CD4-positive, alpha-beta T cell treated with Interleukin-21 for 1 hour (primary cell): ENCODE results near the gene IFNW1.
A peak's percentile ranks its signal among the peaks of the same experiment; 100 is the strongest.
"Not testable (repeated sequence)": the region's sequence is repeated elsewhere in the genome, so short reads cannot be mapped to it uniquely, and the experiment has no call there.

Source experiments
- DNase-seq: peaks from one replicate; pipeline ENCODE4 v3.0.0-alpha.2; 2020

The IFNW1 gene

DNA sequence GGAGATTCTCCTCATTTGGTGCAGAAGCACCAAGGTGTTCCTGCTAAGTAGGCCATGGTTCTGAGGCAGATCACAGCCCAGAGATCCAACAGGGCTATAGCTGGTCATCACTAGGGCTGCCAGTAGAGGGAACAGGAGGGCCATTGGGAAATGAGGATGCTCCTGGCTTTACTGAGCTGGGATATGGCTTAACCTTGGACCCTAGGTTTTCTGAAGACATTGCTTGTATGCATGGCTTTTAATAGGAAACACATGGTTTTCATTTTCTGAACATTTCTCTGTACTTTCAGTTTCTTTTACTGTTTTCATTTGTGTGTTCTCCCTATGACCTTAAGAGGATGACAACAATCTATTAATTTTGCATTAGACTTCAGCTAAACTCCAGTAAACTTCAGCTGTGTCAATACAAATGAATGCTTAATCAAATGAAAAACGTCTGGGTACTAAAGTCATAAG lies at the start of gene IFNW1:
TSS of gene IFNW1 (minus strand) at position 406 of the 456 bp plus-strand sequence. CDS start at position 144, 262 bp downstream.
- DNase-seq = no peak

DNA sequence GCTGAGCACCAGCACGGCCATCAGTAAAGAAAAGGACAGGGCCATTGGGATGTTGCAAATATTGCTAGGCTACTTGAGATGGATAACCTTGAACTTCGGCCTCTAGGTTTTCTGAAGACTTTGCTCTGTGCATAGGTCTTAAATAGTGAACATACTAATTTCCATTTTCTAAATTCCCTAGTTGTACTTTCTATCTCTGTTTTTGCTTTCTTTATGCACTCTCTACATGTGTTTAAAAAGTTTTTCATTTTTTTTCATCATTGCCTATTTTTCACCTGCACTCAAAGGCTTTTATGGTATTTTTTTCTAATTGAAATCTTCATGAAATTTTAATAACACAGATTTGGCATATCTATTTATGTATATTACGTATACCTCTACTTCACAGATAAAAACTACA lies 45.9 kb upstream of the IFNW1 start, which contains the start of gene IFNA4:
TSS of gene IFNA4 (minus strand) at position 101 of the 400 bp plus-strand sequence. CDS start at position 45, 56 bp downstream.
- DNase-seq = not testable (repeated sequence)

DNA sequence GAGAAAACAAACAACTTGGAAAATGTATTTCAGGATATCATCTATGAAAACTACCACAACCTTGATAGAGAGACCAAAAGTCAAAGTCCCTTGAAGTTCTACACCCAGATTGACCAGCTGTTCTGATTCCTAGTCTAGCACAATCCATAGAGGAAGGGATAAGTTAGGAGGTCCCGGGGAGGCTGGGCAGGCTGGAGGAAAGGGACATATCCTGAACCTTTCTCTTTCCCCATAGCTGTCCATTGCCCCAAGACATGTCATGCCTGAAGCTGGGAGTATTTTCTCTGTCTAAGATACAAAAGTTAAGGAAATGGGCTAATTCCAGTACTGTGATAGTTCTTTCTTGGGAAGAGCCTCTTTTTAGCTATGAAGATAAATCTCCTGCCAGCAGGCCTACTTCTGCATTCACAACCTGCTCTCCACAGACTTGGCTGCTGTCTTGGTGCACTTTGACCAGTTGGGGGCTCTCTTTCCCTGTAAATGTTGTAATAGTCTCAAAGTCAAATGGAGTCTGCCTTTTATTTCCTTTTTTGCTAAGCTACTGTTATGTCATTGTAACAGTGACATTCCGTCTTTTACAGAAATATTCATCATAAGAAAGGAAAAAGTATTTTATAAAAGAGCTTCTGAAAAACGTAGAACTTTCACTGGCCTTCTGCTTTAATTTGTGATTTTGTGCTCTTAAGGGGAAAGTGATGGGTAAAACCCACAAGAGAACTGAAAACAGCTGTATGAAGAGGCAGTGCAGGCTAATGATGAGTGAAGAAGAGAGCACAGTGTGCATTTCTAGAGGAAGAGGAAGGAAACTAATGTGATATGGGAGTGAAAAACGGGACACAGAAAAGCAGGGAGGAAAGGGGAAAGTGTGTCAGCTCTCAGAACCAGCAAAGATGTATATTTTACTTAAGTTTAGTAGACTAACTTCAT lies 41.4 kb upstream of the IFNW1 start:
- peak; percentile 59 for DNase-seq

DNA sequence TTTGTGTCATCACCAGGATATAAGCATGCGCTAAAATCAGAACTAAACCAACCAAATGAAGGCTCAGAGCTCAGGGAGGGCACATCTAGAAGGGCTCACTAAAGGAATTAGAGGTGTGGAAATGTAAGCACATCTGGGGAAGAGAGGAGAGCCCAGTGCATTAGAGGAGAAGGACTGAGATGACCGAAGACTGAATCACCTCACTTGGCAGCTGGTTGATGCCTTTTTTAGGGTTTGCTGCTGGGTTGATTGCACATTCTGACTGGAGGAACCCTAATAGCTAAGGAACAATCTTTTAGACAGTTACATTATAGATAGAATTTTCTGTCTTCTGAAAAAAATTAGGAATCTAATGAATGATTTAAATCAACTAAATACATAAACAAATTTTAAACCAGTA lies 33.0 kb upstream of the IFNW1 start:
- no peak for DNase-seq

DNA sequence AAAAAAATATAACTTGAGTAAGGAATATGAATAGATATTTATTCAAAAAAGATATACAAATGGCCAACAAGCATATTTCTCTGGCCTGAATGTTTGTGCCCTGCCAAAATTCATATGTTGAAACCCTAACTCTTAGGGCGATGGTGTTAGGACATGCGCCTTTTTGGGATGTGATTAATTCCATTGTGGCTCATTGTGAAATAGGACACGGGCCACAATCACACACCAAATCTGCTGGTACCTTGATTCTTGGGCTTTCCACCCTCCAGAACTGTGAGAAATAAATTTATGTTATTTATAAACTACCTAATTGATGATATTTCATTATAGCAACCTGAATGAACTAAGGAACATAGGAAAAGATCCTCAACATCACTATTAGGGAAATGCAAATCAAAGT lies 30.5 kb upstream of the IFNW1 start:
- DNase-seq = no peak

DNA sequence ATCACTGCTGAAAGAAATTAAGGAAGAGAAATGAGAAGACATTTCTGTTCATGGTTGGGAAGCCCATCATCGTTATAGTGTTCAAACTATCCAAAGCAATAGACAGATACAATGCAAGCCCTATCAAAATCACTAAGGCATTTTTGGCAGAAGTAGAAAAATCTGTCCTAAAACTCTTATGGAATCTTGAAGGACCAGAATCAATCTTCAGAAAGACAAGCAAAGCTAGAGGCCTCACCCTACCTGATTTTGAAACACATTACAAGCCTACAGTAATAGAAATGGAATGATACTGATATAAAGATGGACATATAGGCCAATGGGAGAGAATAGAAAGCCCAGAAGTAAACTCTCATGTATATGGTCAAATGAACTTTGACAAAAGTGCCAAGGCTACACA lies 29.7 kb upstream of the IFNW1 start:
- DNase-seq = no peak

DNA sequence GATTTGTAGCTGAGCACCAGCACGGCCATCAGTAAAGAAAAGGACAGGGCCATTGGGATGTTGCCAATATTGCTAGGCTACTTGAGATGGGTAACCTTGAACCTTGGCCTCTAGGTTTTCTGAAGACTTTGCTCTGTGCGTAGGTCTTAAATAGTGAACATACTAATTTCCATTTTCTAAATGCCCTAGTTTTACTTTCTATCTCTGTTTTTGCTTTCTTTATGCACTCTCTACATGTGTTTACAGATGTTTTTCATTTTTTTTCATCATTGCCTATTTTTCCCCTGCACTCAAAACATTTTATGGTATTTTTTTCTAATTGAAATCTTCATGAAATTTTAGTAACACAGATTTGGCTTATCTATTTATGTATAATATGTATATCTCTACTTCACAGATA lies 24.9 kb upstream of the IFNW1 start, which contains the start of gene IFNA21:
TSS of gene IFNA21 (minus strand) at position 101 of the 400 bp plus-strand sequence. CDS start at position 53, 48 bp downstream.
- DNase-seq = not testable (repeated sequence)

DNA sequence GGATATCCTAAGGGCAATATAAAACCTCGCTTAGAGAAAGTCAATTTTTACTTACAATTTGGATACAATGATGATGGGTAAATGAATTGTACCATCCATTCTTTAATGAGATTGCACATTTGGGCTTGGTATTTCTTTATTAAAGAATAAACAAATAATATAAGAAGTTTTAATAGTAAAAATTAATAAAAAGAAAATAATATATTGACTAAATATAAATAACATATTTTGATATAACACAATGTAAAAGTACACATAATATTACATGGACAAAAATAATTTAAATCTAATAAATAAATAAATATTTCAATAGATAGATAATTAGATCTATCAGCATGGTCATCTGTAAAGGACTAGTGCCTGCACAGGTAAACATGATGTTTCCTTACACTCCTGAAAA lies 23.9 kb upstream of the IFNW1 start:
- DNase-seq = no peak

DNA sequence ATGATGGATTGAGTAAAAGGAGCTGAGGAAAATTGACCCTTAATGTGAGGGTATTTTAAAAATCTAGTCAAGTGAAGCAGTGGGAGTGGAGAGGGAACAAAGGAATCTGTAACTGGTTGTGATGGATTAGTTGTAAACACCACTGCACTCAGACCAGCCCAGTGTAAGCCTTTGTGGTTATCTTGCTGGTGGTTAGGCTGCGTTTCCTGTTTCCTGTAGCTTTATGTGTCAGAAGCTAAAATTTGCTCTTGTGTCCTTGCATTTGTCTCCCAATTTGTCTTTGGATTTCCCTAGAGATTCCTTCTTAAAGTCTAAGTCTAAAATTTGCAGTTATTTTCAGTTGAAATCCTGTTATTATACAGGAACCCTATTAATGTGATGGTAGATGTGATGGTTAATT lies 18.5 kb upstream of the IFNW1 start:
- peak; percentile 56 for DNase-seq

DNA sequence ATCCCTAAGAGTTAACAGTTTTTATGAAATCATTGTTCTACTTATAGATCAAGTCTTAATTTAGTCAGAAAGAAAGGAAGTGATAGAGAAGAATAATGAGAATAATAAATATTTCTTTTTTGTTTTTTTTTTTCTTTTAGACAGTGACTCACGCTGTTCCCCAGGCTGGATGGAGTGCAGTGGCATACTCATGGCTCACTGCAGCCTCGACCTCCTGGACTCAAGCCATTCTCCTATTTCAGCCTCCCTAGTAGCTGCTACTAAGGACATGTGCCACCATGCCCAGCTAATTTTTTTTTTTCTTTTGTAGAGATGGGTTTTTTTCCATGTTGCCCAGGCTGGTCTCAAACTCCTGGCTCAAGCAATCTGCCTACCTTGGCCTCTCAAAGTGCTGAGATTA lies 13.9 kb upstream of the IFNW1 start:
- DNase-seq = no peak

DNA sequence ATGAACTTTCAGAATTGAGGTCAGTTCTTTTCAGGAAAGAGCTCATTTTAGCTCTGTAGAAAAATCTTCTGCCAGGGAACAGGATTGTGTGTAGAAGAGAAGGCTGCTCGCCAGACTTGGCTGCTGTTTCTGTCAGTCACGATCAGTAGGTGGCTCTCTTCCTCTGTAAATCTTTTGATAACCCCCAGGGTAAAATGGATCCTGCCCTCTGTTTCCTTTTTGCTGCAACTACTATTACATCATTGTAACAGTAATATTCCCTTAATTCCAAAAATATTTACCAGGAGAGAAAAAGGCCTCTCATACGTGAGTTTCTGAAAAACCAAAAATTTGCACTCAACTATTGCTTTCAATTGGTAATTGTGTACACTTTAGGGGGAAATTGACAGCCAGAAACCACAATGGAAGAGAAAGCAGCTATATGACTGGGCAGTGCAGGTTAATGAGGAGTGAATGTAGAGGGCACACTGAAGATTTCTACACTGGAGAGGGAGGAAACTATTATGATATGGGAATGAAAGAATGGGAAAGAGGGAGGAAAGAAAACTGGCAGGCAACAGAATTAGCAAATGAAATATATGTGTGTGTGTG lies 12.5 kb upstream of the IFNW1 start:
- DNase-seq = peak; percentile 43

DNA sequence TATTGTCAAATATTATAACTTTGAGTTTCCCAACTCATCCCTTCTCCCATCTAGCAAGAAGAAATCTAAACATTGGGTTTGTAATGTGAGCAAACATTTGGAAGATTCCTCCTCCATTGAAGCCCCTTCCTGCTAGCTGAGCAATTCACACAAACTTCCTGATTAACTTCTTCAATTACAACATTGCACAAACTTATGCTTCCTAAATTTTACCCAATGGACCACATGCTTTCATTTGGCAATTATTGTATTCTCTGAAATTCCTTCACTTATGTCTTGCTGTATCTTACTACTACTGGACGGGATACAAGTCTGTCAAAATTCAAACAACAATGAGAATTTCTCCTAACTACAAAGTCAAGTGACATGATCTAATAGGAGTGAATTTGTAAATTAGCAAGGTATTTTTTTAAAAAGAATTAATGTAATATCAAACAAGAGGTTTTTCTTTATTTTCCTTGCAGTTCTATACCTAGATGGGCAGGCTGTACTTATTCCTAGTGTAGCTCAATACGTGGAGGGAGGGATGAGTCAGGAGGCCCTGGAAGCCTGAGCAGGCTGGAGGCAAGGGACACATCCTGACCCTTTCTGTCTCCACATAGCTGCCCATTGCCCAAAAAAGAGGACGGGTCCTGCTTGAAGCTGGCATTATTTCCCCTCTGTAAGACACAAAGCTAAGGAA lies 11.8 kb upstream of the IFNW1 start:
- no peak for DNase-seq

DNA sequence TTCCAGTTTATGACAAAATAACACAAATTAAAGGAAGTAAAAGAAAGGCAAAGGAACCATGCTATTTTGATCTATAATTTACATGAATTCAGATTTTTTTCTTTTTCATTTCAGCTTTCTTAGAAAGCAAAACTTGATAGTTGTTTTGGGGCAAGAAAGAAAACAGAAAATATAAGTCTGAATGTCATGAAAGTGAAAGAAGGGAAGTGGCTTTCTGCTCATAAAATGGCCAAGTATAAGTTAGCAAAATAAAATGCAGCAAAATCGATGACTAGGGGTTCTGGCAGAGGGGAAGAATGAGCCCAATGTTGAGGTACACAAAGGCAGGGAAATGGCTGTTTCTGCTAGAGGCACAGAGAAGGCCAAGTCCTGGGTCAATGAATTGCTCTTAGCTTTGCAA lies 3.0 kb upstream of the IFNW1 start:
- DNase-seq = no peak

DNA sequence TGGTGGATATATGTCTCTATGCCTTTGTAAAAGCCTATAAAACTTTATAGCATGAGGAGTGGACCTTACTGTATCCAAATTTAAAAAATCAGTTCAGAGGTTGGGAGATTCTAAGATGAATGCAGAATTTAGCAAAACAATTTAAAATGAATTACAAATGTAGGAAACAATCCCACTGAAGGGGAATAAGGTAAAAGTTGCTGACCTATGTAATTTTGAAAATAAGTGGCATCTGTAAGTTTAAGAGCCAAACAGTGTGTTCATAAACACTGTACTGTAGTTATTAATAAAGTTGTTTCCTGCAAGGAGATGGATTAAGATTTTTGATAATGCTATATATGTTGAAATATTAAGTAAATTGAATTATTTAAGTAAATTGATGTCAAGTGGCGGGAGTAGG lies 4.6 kb downstream of the IFNW1 start:
- no peak for DNase-seq

DNA sequence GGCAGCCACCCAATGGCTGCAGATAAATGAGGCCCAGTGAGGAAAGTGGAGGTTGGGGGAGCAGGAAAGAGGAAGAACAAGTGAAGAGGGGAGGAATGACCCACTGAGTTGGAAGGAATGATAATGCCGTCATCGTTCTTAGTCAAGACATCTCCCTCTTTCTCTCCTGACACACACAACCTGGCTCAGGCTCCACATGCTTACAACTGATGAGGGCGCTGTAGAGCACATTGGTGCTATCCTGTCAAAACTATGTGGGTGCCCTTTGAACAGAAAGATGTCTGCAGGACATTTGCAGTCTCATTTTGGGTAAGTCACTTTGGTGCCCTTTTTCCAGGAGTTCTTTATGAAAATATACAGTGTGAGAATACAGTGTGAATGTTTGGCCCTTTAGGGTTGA lies 5.9 kb downstream of the IFNW1 start:
- no peak for DNase-seq

DNA sequence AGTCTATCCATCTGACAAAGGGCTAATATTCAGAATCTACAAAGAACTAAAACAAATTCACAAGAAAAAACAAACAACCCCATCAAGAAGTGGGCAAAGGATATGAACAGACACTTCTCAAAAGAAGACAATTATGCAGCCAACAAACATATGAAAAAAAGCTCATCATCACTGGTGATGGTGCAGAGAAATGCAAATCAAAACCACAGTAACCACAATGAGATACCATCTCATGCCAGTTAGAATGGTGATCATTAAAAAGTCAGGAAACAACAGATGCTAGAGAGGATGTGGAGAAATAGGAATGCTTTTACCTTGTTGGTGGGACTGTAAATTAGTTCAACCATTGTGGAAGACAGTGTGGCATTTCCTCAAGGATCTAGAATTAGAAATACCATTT lies 13.4 kb downstream of the IFNW1 start:
- DNase-seq = not testable (repeated sequence)

DNA sequence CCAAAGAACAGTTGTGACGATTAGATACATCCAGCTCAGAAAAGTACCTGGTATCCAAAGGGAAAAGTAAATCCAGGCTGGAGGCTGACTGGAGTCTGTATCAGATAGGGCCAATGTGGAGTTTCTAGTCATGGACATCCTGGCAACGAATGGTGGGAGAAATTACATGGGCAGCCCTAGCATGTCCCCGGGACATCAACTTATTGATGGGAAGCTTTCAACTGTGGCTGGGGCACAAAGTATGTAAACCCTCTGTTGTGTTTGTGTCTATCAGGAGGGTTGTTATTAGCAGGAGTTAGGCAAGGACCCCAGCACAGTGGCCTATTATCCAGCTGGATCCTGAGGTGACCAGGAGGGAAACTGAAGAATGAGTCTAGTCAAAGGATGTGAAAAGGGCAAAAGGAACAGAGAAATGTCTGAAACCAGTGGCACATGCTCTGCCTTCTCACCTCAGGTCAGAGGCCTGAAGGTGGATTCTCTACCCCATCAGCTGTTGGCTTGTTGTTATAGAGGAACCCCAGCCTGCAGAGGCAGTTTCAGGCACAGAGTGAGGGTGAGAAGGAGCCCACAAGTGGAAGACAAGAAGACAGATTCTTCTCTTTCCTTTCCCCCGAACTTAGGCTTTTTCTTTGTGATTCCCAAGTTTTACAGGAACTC lies 19.9 kb downstream of the IFNW1 start:
- no peak for DNase-seq

DNA sequence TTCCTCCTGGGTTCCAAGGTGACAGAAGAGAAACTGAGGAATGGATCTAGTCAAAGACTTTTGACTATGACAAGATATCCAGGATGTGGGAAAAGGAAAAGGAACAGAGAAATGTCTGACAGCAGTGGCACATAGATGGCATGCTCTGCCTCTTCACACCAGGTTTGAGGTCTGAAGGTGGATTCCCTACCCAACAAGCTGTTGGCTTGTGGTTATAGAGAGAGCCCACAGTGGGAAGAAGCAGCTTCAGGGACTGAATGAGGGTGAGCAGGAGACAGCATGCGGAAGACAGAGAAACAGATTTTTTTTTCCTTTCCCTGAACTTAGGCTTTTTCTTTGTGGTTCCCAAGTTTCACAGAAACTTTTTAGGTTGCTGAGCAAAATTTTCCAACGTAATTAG lies 20.6 kb downstream of the IFNW1 start:
- no peak for DNase-seq

DNA sequence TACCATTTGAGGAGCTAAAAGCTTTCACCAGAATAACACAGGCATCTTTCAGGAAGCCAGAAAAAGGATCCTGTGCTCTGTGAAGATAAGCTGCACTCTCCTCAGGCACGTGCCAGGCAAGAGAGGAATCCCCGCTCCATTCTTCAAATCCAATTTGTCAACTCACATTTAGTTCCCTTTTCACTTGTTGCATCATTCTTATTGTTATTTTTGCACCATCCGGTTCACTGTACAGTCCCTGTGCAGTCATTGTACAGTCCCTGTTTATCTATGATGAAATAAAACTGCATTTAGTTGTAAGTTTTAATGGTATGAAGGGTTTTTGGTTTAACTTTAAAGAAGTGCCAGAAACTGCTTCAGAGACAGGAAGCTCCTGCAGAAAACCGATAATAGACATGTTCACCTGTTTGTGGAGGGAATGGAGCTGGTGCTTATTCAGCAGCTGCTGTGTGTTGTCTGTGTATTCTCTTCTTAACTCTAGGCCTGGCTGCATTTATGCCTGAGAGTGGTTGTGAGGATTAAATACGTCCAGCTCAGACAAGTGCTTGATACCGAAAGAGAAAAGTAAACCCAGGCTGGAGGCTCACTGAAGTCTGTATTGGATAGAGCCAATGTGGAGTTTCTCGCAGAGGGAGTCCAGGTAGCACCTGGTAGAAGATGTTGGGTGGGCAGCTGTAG lies 22.4 kb downstream of the IFNW1 start:
- DNase-seq = no peak

DNA sequence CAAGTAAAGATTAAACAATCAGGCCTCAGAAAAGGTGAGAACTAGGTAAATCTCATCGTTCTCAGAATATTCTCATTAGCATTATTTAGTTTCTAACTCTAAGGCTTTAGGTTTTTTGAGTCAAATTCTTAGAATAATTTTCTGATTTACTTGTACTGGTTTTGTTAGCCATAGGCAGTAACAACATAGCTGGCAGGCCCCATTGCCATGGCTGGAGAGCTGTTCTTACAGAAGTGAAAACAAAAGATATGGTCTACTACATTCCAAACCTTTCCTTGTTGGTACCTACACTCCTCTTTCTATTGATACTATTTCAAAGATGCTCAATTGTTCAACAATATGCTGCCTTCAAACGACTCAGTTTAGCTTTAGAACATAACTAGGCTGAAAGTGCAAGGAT lies 27.3 kb downstream of the IFNW1 start:
- DNase-seq = no peak

DNA sequence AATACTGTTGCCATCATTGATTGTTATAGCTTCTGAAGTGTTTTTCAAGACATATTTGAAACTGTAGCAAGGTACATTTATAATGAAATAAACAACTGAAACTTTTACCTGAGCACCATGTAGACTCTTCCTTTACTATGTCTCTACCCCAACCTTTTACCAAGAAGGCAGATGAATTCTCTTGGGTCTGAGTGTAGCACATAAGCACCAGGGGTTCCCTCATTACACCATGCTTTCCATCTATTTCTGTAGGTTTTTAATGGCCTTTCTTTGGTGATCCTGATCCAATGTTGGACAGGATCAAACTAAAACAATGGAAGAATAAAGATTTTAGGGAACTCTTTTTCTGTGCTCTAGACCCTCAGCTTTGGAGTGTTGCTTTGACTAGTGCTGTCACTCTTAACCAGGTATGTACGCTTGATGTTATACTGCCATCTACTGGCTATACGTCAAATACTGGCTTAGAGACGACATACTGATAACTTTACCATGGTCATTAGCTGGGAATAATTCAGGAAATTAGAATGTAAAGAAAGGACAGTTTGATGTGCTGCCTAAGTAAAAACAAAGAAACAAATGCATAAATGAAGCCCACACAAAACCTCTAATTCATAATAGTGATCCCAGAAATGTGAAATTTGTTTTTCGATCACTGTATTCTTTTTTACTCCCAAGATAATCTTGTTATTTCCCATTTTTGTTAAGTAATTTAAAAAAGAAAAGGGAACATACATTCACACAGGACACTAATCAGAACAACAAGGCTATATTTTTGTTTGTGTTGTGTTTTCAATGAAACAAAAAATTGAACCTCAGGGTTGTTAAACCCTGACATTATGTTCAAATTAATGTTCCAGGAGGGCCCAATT lies 30.7 kb downstream of the IFNW1 start:
- peak; percentile 78 for DNase-seq
